22Rv1 (cell line): ENCODE measurements around the gene SERINC2.
"Not testable (repeated sequence)": the region's sequence is repeated elsewhere in the genome, so short reads cannot be mapped to it uniquely, and the experiment has no call there.

ENCODE experiments used
- H3K27ac ChIP-seq: fragments of 450-650 bp; 2 replicates; pipeline ENCODE4 v1.5.1; 2017
- CTCF ChIP-seq: fragments of 450-650 bp; IDR thresholded peaks from 2 replicates; pipeline ENCODE4 v1.5.1; 2017; ENCODE audit warnings: mild to moderate bottlenecking
- ZFX ChIP-seq: fragments of 450-650 bp; IDR thresholded peaks from 2 replicates; pipeline ENCODE4 v1.6.1; 2017; ENCODE audit warnings: antibody characterized with exemption, borderline replicate concordance

The SERINC2 gene

GRCh38 chr1:31378001-31378400 is 35.0 kb upstream of the SERINC2 start:
- TF ChIP-seq CTCF (no peak), ZFX (no peak)
- H3K27ac ChIP-seq = no peak overlapping the region

GRCh38 chr1:31380181-31380580 is 32.8 kb upstream of the SERINC2 start:
- TF ChIP-seq CTCF (no peak), ZFX (no peak)
- H3K27ac ChIP-seq = no peak overlapping the region

GRCh38 chr1:31381394-31382294 is 31.4 kb upstream of the SERINC2 start:
- no peak for TF ChIP-seq ZFX
- TF ChIP-seq CTCF = no peak
- H3K27ac ChIP-seq = no peak overlapping the region

DNA sequence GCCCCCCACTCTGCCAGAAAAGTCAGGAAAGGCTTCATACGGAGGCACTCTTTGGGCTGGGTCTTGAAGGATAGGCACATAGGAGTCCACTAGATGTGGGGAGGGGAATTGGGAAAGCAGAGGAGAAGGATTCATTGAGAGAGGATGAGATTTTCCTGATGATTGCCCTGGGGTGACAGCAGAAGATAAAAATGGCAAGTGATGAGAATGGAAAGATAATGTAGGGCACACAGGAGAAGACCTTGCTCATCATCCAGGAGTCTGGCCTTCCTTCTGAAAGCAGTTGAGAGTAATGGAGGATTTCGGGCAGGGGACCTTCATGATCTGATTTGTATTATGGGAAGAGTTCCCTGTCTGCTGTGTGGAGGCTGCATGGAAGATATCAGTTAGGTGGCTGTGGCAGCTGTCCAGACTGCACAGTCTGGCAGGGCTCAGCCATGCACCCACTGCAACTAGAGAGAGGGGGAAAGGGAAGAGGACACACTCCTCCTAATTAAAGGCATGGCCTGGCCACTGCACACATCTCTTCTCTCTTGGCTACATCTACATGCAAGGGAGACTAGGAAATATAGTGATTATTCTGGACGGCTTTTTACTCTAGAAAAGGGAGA is 30.5 kb upstream of the SERINC2 start:
- TF ChIP-seq CTCF (no peak), ZFX (no peak)
- no peak overlapping the region for H3K27ac ChIP-seq

GRCh38 chr1:31383967-31384366 is 29.0 kb upstream of the SERINC2 start:
- no peak overlapping the region for H3K27ac ChIP-seq
- no peak for TF ChIP-seq CTCF
- TF ChIP-seq ZFX = no peak

DNA sequence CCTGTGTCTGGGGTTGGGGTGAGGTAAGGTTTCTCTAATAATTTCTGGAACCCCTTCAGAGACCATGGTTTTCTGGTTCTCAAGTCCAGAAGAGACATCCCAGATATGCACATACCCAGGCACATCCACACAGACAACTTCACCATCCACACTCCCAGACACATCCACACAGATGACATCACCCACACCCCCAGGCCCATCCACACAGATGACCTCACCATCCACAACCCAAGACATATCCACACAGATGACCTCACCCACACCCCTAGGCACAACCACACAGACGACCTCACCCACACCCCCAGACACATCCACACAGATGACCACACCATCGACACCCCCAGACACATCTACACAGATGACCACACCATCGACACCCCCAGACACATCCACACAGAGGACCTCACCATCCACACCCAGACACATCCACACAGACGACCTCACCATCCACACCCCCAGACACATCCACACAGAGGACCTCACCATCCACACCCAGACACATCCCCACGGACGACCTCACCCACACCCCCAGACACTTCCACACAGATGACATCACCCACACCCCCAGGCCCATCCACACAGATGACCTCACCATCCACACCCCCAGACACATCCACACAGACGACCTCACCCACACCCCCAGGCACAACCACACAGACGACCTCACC is 26.3 kb upstream of the SERINC2 start:
- not testable (repeated sequence) for H3K27ac ChIP-seq

GRCh38 chr1:31387612-31388011 is 25.4 kb upstream of the SERINC2 start:
- no peak for TF ChIP-seq CTCF
- no peak for TF ChIP-seq ZFX
- H3K27ac ChIP-seq = no peak overlapping the region
